ENCODE data around the gene PPP1R9B. TPM values are rescaled to one million over a fixed set of nuclear protein-coding genes. Genes with fewer than 3 reads are reported as not detected.

The PPP1R9B gene
- total RNA-seq, 4 donors from 2014 or later, result 14.0 to 29.2 (median 20.0) TPM

DNA sequence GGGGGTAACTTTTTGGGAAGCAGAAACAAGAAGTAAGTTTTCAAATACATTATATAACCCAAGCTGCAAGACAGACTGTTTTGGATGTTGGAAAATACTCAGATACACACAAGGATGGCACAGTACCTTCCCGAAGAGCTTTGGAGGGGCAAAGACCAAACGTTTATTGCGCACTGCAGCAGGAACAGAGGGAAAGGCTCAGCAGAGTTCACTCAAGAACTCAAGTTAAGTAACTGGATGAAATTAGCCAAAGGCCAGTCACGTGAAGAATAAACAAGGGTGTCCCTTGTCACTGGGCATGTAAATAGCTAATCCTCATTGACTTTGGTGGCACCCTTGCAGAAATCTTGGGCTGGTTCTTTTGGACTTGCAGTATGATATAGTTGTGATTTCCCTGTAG is 52.6 kb downstream of the PPP1R9B start:
- TF ChIP-seq, protein P1, sequence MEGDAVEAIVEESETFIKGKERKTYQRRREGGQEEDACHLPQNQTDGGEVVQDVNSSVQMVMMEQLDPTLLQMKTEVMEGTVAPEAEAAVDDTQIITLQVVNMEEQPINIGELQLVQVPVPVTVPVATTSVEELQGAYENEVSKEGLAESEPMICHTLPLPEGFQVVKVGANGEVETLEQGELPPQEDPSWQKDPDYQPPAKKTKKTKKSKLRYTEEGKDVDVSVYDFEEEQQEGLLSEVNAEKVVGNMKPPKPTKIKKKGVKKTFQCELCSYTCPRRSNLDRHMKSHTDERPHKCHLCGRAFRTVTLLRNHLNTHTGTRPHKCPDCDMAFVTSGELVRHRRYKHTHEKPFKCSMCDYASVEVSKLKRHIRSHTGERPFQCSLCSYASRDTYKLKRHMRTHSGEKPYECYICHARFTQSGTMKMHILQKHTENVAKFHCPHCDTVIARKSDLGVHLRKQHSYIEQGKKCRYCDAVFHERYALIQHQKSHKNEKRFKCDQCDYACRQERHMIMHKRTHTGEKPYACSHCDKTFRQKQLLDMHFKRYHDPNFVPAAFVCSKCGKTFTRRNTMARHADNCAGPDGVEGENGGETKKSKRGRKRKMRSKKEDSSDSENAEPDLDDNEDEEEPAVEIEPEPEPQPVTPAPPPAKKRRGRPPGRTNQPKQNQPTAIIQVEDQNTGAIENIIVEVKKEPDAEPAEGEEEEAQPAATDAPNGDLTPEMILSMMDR (IDR thresholded peaks at IDR 0.05; ENCODE audit: low read depth), result no peak

DNA sequence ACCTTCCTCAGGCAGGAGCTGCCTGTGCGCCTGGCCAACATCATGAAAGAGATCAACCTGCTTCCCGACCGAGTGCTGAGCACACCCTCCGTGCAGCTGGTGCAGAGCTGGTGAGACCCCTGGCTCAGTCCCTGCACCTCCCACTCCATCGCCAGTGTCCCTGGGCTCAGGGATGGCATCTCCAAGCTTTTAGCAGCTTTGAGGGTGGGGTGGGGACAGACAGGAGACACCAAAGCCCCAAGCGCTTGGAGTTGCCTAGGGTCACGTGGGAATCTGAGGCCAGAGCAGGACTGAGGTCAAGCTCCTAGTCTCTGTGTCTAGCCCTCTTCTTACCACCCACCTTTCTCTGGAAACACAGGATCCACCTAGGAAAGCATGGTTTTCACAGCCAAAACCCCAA is 53.0 kb downstream of the PPP1R9B start:
- TF ChIP-seq, protein P1 (IDR thresholded peaks at IDR 0.05; ENCODE audit: low read depth), result no peak

DNA sequence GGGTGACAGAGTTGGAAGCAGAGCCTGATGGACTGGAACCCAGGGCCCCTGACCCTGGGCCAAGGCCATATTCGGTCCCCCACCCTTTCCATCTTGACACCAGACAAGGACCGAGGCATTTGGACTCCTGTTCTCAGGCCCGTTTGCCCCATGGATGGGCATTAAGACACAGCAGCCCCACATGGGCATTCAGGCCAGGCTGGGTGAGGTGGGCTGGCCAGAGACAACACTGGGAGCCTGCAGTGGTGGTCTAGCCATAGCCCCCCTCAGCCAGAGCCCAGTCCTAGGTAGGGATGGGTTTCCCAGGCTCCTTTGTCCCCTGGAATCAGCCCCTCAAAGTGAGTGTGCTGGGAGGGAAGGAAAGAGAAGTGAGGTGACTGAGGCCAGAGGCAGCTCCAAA is 53.7 kb downstream of the PPP1R9B start:
- TF ChIP-seq, protein P1 (IDR thresholded peaks at IDR 0.05; ENCODE audit: low read depth), result no peak

DNA sequence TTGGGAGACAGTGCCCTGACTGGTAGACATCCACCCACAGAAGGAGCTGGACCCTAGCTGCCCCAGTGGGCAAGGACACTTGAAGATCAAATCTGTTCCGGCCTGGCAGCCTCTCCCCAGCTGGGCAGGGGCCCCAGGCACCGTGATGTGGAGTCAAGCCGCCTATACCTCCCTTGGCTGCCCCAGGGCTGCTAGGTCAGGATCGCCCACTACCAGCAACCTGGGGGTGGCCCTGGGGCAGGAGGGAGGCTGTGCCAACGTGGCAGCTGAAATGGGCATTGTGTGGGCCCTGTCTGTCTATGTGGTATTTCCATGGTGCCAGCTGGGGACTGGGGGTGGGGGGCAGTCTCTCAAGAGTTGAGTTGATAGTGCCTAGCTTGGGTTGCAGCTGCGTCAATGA is 54.4 kb downstream of the PPP1R9B start:
- TF ChIP-seq, protein P1 (IDR thresholded peaks at IDR 0.05; ENCODE audit: low read depth), result no peak

DNA sequence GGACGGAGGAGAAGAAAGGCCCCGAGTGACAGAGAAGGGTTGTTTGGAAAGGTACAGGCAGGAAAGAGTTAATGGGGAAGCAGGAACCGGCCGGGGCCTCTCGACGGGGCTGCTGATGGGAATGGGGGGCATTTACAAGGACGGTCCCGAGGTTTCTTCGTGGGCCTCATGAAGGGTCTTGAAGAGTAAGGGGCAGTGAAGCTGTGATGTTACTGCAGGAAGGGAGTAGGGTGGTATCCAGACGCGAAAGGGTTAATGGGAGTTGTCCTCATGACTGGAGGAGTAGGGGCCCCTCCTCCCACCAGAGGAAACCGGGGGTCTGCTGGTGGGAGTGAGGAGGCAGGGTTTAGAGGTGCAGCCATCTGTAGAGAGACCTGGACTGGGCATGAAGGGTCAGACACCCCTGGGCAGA is 54.8 kb downstream of the PPP1R9B start:
- TF ChIP-seq, protein P1 (IDR thresholded peaks at IDR 0.05; ENCODE audit: low read depth), result no peak

DNA sequence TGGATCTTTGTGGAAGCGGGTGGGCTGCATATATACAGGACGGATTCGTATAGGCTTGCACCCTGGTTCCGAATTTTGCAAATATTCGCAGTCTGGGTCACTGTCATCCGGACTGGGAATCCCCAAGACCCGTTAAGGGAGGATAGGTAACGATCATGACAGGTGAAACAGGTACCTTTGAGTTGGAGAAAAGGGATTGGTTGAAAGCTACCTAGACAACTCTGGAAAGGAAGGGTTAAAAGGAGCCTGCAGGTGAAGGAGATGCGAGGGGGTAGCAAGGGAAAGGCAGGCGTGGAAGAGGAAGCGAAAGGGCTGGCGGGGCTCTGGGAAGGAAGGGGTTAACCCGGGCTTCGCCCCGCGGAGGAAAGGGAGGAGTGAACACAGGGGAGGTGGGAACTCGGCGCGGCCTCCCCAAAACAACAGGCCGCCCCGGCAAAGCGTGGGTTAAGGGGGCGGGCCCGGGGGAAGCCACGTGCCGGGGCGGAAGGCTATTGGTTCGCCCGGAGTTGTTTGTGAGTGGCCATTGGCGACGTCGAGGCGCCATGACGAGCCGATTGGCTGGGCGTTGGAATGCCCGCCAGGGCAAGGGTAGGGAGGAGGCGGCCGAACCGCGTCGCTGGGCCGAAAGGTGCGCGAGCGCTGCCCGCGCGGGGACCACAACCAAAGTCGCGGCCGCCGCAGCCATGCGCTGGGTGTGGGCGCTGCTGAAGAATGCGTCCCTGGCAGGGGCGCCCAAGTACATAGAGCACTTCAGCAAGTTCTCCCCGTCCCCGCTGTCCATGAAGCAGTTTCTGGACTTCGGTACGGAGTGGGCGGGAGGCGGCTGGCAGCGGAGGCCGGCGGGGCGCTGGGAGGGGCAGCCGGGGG is 55.5 kb downstream of the PPP1R9B start, which contains the start of gene PDK2:
Gene PDK2, plus strand, starts transcription at position 599 of the 867 bp plus-strand sequence. Its CDS starts 85 bp downstream, at position 684.
- TF ChIP-seq, protein P1 (IDR thresholded peaks at IDR 0.05; ENCODE audit: low read depth), result no peak

DNA sequence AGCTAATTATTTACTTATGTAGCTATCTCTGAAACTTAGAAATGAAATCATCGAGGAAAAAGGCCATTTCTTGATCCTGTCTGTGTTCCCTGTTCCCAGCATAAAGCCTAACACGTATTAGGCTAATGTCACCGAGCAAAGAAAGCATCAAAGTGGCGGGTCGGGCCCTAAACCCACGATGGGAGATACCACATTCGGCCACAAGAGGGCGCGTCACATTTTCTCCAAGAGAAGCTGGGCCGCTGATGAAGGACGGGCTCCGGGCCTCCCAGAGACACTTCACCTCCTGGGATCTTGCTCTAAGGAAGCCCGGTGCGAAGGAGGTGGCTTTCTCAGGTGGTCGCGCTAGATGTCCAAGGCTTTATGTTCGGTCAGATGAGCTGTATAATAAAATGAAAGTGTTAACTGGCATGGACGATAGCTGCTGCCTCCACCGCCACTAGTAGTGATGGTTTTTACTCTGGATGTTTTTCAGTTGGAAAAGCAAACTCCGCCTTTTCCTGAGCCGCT is 56.2 kb downstream of the PPP1R9B start:
- TF ChIP-seq, protein P1 (IDR thresholded peaks at IDR 0.05; ENCODE audit: low read depth), result no peak
